HG02798 (cell line): ENCODE measurements around the gene KRTAP19-8.
A peak's percentile ranks its signal among the peaks of the same experiment; 100 is the strongest.

ENCODE experiments used
- ATAC-seq: cut with Tn5 transposase; IDR thresholded peaks from one replicate; pipeline ENCODE4 v1.9.1; 2021; ENCODE audit warnings: mild to moderate bottlenecking; ENCODE audit not compliant: unreplicated experiment, poor library complexity

The KRTAP19-8 gene

DNA sequence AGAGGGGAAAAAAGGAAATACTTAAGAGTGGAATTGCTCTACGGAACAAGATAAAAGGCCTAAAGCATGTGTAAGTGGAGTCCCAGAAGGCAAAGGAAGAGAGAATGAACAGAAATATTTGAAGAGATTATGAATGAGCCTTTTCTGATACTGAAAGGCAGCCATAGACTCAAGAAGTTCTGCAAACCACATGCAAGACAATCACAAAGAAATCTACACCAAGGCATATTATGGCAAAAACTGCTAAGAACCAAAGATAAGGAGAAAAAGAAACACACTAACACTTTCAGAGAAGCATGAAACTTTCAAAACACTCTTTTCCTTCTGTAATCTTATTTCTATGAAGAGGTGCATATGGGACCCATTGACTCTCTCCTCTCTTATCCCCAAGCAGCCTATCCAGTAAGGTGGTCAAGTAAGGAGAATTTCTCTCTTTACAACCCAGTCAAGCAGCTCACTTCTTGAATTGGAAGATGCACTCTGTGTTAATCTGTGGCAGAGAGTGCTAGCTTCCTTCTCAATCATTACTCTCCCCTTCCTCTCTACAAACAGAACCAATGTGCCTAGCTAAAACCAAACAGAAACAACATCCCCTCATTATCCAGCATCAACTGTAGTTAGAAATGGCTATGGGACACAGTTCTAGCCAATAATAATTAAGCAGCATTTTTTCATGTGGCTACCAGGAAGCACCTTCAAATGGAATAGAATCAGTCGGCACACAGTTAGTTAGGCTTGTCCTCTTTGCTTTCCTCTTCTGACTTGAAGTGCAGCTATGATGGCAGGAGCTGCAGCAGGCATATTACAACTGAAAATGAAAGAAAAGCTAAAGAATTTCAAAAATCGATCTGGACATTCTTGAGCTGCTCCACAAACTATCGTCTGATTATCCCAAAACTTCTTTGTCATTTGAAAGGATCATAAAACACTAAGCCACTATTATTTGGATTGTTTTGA is 25.9 kb downstream of the KRTAP19-8 start:
- ATAC-seq: peak; percentile 61

DNA sequence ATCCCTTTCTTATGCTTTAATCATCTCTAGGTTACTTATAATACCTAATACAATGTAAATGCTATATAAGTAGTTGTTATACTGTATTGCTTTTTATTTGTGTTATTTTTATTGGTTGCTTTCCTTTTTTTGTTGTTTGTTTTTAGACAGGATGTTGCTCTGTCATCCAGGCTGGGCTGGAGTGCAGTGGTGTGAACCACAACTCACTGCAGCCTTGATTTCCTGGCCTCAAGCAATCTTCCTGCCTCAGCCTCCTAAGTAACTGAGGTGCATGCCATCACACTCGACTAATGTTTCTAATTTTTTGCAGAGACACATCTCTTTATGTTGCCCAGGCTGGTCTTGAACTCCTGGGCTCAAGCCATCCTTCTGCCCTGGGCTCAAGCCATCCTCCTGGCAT is 26.9 kb downstream of the KRTAP19-8 start:
- ATAC-seq: no peak

DNA sequence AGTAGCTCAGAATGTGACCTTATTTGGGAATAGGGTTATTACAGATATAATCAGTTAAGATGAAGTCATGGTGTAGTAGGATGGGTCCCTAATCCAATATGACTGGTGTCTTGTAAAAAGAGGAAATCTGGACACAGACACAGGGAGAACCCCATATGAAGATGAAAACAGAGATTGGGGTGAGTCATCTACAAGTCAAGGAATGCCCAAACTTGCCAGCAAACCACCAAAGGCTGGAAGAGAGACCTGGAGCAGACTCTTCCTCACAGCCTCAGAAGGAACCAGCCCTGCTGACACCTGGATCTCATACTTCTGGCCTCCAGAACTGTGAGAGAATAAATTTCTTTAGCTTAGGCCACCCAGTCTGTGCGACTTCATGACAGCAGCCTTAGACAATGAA is 29.9 kb downstream of the KRTAP19-8 start:
- no peak for ATAC-seq

DNA sequence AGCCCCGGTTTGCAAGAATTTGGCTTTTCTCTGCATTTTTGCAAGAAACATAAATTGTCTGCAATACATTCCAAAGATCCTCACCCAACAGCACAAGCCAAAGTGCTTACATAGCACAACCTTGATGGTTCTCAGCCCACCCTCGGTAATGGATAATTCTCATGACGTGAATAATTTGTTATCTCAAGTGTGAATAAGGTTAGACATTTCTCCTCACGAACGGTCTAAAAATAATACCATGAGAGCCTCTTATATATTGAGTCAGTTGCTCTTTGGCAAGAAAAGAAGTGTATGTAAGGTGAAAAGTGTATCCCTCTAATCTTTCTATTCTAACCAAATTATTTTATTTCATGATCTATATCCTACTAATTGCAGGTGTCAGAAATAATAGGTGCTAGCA is 33.3 kb downstream of the KRTAP19-8 start:
- ATAC-seq: no peak

DNA sequence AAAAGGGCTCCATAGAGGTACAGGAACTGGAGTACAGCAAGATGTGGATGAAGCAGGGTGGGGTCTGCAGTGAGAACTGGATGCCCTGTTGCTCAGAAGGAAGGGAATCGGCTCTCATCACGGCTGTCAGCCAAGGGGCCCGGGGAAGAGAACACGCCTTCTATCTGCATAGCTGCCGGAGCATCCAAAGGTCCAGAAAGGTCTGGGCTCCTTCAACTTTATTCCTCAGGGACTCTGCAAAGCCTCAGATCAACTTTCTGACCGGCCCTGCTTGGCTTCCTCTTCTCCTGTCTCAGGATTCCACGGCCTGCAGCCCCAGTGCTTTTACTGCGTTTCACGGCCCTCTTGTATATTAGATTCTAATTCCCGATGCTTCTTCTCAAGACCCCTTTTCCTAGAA is 34.8 kb downstream of the KRTAP19-8 start:
- no peak for ATAC-seq

DNA sequence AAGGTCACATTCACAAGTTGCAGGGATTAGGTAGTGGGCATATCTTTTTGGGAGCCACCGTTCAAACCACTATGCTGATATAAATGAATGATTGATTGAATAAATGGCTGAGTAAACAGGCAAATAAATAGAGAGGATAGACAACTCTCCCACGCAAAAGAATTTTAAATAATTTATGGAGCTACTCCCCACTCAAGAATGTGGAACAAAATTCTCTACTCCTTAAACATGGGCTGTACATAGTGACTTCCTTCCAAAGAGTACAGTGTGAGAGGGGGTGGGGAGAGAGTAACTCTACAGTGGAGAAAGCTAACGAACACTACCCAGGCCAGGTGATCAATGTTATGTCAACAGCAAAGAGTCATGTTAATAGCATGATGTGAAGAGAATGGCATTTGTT is 40.7 kb downstream of the KRTAP19-8 start:
- no peak for ATAC-seq

DNA sequence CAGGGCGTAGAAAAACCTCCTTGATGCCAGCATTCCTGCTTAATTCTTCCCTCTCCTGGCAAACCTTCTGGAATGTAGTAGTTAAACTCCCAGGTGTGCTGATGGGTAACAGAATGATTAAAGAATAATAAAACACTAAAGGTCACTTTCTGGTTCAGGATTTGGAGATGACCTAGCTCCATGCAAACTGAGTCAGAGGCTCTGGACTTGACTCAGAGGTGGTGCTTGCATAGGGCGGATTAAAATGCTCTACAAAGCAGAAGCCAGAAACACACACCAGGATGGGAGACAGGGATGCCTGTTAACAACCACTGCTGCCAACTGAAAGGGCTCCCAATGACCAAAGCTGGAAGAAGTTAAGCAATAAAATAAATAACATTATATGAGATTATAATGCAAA is 41.5 kb downstream of the KRTAP19-8 start:
- ATAC-seq: no peak

DNA sequence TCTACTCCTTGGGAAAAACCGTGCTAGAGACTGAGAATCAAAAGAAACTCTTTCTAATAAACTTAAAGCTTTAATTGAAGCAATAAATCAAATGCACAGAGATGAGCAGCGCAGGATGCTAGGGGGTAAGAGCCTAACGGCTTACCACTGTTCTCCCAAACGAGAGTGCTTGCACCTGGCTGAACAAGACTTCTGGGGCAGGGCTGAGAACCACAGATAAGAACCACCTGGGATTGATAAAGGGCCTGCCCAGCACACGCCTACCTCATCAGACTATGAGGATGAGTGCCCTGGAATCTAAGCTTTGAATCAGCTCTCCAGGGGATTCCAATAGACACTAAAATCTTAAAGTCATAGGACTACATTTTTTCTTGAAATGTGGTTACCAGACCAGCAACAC is 43.3 kb downstream of the KRTAP19-8 start:
- no peak for ATAC-seq

DNA sequence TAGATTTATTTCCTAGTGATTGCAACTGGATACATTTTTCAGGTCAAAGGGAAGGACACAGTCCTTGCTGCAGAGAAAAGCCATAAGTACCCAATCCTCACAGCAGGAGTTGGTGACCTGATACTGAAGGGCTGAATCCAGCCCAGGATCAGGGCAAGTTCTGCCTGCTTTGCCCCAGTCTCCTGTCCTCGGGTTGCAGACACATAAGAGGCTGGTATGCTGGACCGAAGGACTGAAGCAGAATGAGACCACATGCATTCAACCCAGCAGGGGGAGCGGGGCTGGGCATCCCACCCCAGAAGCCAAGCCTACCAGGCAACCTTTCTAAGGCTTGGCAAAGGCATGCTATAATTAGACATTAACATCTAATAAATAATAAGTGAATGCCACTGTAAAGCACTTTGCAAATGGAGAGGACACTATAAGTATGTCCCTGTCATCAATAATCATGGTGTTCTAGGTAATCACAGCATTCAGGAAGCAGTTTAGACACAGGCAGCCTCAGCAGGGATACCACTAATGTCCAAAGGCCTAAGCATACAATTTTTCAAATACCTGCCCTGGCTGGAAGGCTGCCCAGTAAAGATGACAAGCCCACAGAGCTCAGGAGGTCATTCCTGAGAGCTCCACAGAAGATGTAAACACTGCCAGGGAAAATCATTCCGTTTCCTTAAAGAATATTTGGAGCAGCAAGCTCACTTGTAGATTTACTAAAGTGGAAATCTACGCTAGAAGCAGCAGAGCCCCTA is 47.6 kb downstream of the KRTAP19-8 start:
- ATAC-seq: no peak

DNA sequence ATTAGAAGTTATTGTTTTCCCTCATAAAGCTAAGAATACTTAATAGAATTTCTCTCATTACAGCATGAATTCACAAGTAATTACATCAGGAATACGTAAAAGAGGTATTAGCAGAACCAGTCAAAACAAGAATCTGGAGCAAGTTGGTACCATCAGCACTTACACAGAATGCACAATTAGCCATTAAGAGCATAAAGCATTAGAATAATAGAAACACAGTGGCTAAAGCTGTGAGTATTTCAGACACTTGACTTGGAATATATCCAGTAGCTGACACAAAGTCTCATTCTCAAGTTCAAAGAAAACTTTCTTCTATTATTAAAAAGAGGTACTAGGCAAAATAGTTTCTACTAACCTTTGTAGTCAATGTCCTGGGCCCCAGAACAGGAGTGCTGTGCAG is 49.6 kb downstream of the KRTAP19-8 start:
- ATAC-seq: no peak
